Transverse colon (tissue), 4 donors: Measurements from ENCODE around the gene TDRD9. TPM values are rescaled to one million over a fixed set of nuclear protein-coding genes. Genes with fewer than 3 reads are reported as not detected.
"Not testable (repeated sequence)": the region's sequence is repeated elsewhere in the genome, so short reads cannot be mapped to it uniquely, and the experiment has no call there.

ENCODE experiments used
- DNase-seq: peaks from one replicate; pipeline ENCODE4 v3.0.0-alpha.2; 2019
- H3K27ac ChIP-seq, 4 donors: fragments of 200-600 bp; sonication (generic); 2 replicates each; pipeline ENCODE4 v1.5.1; 2016 to 2018; ENCODE audit warnings: inconsistent platforms in 4 of 4
- H3K27me3 ChIP-seq: fragments of 200-600 bp; sonication (generic); 2 replicates; pipeline ENCODE4 v1.5.1; 2017; ENCODE audit warnings: inconsistent platforms
- H3K36me3 ChIP-seq, 4 donors: fragments of 200-600 bp; sonication (generic); 2 replicates each; pipeline ENCODE4 v1.5.1; 2017 to 2019; ENCODE audit warnings: inconsistent platforms in 4 of 4
- H3K4me1 ChIP-seq, 4 donors: fragments of 200-600 bp; sonication (generic); 2 replicates each; pipeline ENCODE4 v1.5.1; 2017 to 2020; ENCODE audit warnings: inconsistent platforms in 4 of 4
- H3K4me3 ChIP-seq, 4 donors: fragments of 200-600 bp; sonication (generic); 1 replicate in 1 of 4; 2 replicates in 3 of 4; pipeline versions ENCODE4 v1.5.1 to v1.6.1; 2017 to 2019; ENCODE audit warnings: inconsistent platforms in 4 of 4
- H3K9me3 ChIP-seq, 2 donors: fragments of 200-600 bp; sonication (generic); 2 replicates each; pipeline ENCODE4 v1.5.1; 2017 to 2019; ENCODE audit warnings: inconsistent platforms in 2 of 2
- CTCF ChIP-seq, 5 experiments: fragments of 200-600 bp in 3 of 5; fragments of 450-650 bp in 2 of 5; sonication (generic) in 3 of 5; IDR thresholded peaks; 1 replicate in 2 of 5; 2 replicates in 3 of 5; pipeline ENCODE4 v1.5.1; 2016 to 2017; ENCODE audit warnings: antibody characterized with exemption in 5 of 5, inconsistent platforms in 3 of 5, mild to moderate bottlenecking in 2 of 5, moderate library complexity in 1 of 5
- EP300 ChIP-seq: sonication (generic); formaldehyde crosslinking; IDR thresholded peaks from one replicate; pipeline ENCODE4 v1.6.1; 2017; ENCODE audit warnings: antibody characterized with exemption, low read depth
- POLR2A ChIP-seq: fragments of 450-650 bp; IDR thresholded peaks from one replicate; pipeline ENCODE4 v1.6.1; 2016; ENCODE audit warnings: antibody characterized with exemption, mild to moderate bottlenecking, moderate library complexity
- POLR2AphosphoS5 ChIP-seq, 3 donors: sonication (generic); formaldehyde crosslinking; IDR thresholded peaks; one replicate each; pipeline ENCODE4 v1.6.1; 2016; ENCODE audit warnings: antibody characterized with exemption in 3 of 3
- WGBS, 2 donors: methylation state at CpG; one replicate each; pipeline ENCODE4 v1.1.5; 2018; ENCODE audit warnings: low coverage in 1 of 2; 5-methylcytosine and 5-hydroxymethylcytosine counted together
- in situ Hi-C, 4 donors: fragments of 200-750 bp; cut with MboI; loops; one replicate each; pipeline versions ENCODE4 v1.15.0 to v1.15.1; 2017; ENCODE audit warnings: low sequenced_read_pairs in 3 of 4, low pct_ligation_motif_present in 1 of 4, low pct_unique_long_range_greater_than_20kb in 1 of 4
- intact Hi-C: fragments of 100-400 bp; cut with DNase I; formaldehyde crosslinking; loops from one replicate; pipeline ENCODE4 v1.15.1; 2023; ENCODE audit warnings: low total_unique reads
- total RNA-seq, 4 donors: library from RNA; depleted of rRNA; stranded (reverse); fragments of >200 nt; gene quantifications; one replicate each; pipeline ENCODE4 v1.1.0, GENCODE V29; 2016

The TDRD9 gene
- total RNA-seq, 4 donors from 2014 or later = 0.55 to 0.79 TPM; not detected in 2

GRCh38 chr14:103885509-103885932 is 42.7 kb upstream of the TDRD9 start:
- no peaks in the 10 kb centered on the region for H3K27me3 ChIP-seq
- in situ Hi-C loops (no loop called here), intact Hi-C loops (no loop called here)
- H3K4me3 ChIP-seq = no peak overlapping the region
- no peaks in the 10 kb centered on the region for H3K9me3 ChIP-seq
- peaks cover 31 to 64% (median 56%) of the 10 kb centered on the region in 4 donors for H3K4me1 ChIP-seq
- TF ChIP-seq POLR2A = no peak
- TF ChIP-seq POLR2AphosphoS5 (IDR thresholded peaks at IDR 0.05) = no peak
- no peak for TF ChIP-seq CTCF (IDR thresholded peaks at IDR 0.05)
- no peak overlapping the region for H3K27ac ChIP-seq
- no peak for DNase-seq
- 40 to 76% methylated on average over 1 to 11 of the region's 14 CpGs for WGBS, 2 donors
- H3K36me3 ChIP-seq = no peaks in the 10 kb centered on the region

- in situ Hi-C loops (no loop called here), intact Hi-C loops (no loop called here)
- no peak overlapping the region for H3K4me3 ChIP-seq
- DNase-seq = no peak
- H3K27me3 ChIP-seq = no peaks in the 10 kb centered on the region
- no peak for TF ChIP-seq POLR2AphosphoS5 (IDR thresholded peaks at IDR 0.05)
- TF ChIP-seq CTCF (IDR thresholded peaks at IDR 0.05) = no peak
- 85 to 90% methylated on average over 4 to 27 of the region's 27 CpGs for WGBS, 2 donors
- H3K27ac ChIP-seq = no peak overlapping the region
- H3K9me3 ChIP-seq = no peaks in the 10 kb centered on the region
- H3K4me1 ChIP-seq = peaks cover 20 to 60% (median 47%) of the 10 kb centered on the region in 4 donors
- H3K36me3 ChIP-seq = no peaks in the 10 kb centered on the region
Measured at GRCh38 chr14:103886304-103887169, 41.7 kb upstream of the TDRD9 start.

- H3K36me3 ChIP-seq = no peaks in the 10 kb centered on the region
- no peaks in the 10 kb centered on the region for H3K9me3 ChIP-seq
- intact Hi-C loops = no loop called here
- no peak for DNase-seq
- peak overlapping the region in 1 of 4 donors; percentile 83 for H3K27ac ChIP-seq
- 90% methylated on average over 5 of the region's 6 CpGs; no CpG with 5 or more reads in 1 of the 2 donors for WGBS, 2 donors
- no peaks in the 10 kb centered on the region for H3K27me3 ChIP-seq
- H3K4me1 ChIP-seq = peaks cover 15 to 56% (median 41%) of the 10 kb centered on the region in 4 donors
- in situ Hi-C loops = no loop called here
- TF ChIP-seq EP300 = no peak
- no peak for TF ChIP-seq POLR2AphosphoS5 (IDR thresholded peaks at IDR 0.05)
- no peak for TF ChIP-seq CTCF (IDR thresholded peaks at IDR 0.05)
- no peak for TF ChIP-seq POLR2A
- H3K4me3 ChIP-seq = no peak overlapping the region
Measured at GRCh38 chr14:103887170-103887501, 41.1 kb upstream of the TDRD9 start.

- no peak for DNase-seq
- 82% methylated on average over 10 of the region's 10 CpGs; no CpG with 5 or more reads in 1 of the 2 donors for WGBS, 2 donors
- intact Hi-C loops = no loop called here
- in situ Hi-C loops = no loop called here
- Histone ChIP-seq H3K36me3 (no peaks in the 10 kb centered on the region), H3K27me3 (no peaks in the 10 kb centered on the region), H3K4me3 (no peak overlapping the region), H3K9me3 (no peaks in the 10 kb centered on the region), H3K4me1 (peaks cover 10 to 51% (median 37%) of the 10 kb centered on the region in 4 donors), H3K27ac (peak overlapping the region; percentile 78 to 91 (median 87))
- no peak for TF ChIP-seq EP300
- TF ChIP-seq POLR2AphosphoS5 (IDR thresholded peaks at IDR 0.05) = no peak
- TF ChIP-seq POLR2A = no peak
- no peak for TF ChIP-seq CTCF (IDR thresholded peaks at IDR 0.05)
Measured at GRCh38 chr14:103887557-103888115, 40.6 kb upstream of the TDRD9 start.

- H3K4me3 ChIP-seq, H3K36me3 ChIP-seq, H3K9me3 ChIP-seq, in situ Hi-C loops, intact Hi-C loops, DNase-seq, H3K27me3 ChIP-seq: not testable (repeated sequence)
- 62% methylated on average over 7 of the region's 8 CpGs; no CpG with 5 or more reads in 1 of the 2 donors for WGBS, 2 donors
- peaks cover 6 to 46% (median 30%) of the 10 kb centered on the region in 4 donors for H3K4me1 ChIP-seq
- H3K27ac ChIP-seq = peak overlapping the region; percentile 75 to 91 (median 87)
Measured at GRCh38 chr14:103889002-103889312, 39.3 kb upstream of the TDRD9 start.
